CD4-positive, alpha-beta T cell (primary cell): ENCODE measurements around the gene STARD3. TPM values are rescaled to one million over a fixed set of nuclear protein-coding genes. Genes with fewer than 3 reads are reported as not detected.

Source experiments
- ATAC-seq: fragments of 200-7000 bp; cut with Tn5 transposase; one replicate; pipeline ENCODE4 v1.10.0; 2022; ENCODE audit warnings: mild to moderate bottlenecking; ENCODE audit not compliant: poor library complexity
- CTCF ChIA-PET: fragments of 350-600 bp; sonication (Branson Sonifier 250); formaldehyde crosslinking; loops from one replicate; lab custom pipeline; 2021; ENCODE audit warnings: antibody characterized with exemption, inconsistent platforms; lab: Charles Lee
- POLR2A ChIA-PET: fragments of 350-600 bp; sonication (Branson Sonifier 250); formaldehyde crosslinking; loops from one replicate; lab custom pipeline; 2021; ENCODE audit warnings: antibody characterized with exemption, inconsistent platforms; lab: Charles Lee
- DNase-seq, 14 experiments: peaks; one replicate each; pipeline ENCODE4 v3.0.0-alpha.2; 2013 to 2020; ENCODE audit warnings: mixed read lengths in 2 of 14
- H3K27ac ChIP-seq, 2 donors: one replicate each; pipeline versions ENCODE4 v1.5.1 to v1.7.0; 2013; ENCODE audit warnings: low read length in 2 of 2, low read depth in 1 of 2, mild to moderate bottlenecking in 1 of 2
- H3K27me3 ChIP-seq, 2 experiments: 1 replicate in 1 of 2; 2 replicates in 1 of 2; pipeline versions ENCODE4 v1.6.1 to v1.7.0; 2013; ENCODE audit warnings: low read length in 2 of 2, control low read depth in 1 of 2, mild to moderate bottlenecking in 1 of 2, moderate library complexity in 1 of 2; ENCODE audit not compliant: insufficient read depth in 2 of 2, control insufficient read depth in 1 of 2
- H3K36me3 ChIP-seq: one replicate; pipeline ENCODE4 v1.6.1; 2013; ENCODE audit warnings: low read length, control low read depth; ENCODE audit not compliant: insufficient read depth
- H3K4me1 ChIP-seq: one replicate; pipeline ENCODE4 v1.6.1; 2013; ENCODE audit warnings: low read length, control low read depth; ENCODE audit not compliant: insufficient read depth
- H3K4me3 ChIP-seq: one replicate; pipeline ENCODE4 v1.5.1; 2013; ENCODE audit warnings: mild to moderate bottlenecking, low read length, moderate library complexity
- H3K9me3 ChIP-seq, 2 experiments: 1 replicate in 1 of 2; 2 replicates in 1 of 2; pipeline versions ENCODE4 v1.6.1 to v1.7.0; 2013; ENCODE audit warnings: low read length in 2 of 2, mild to moderate bottlenecking in 2 of 2, control low read depth in 1 of 2, moderate library complexity in 1 of 2; ENCODE audit not compliant: control insufficient read depth in 1 of 2, insufficient read depth in 1 of 2
- H3K27ac Mint-ChIP-seq: one replicate; pipeline ENCODE4 v1.8.0; 2020; ENCODE audit warnings: mixed read lengths
- H3K27me3 Mint-ChIP-seq: one replicate; pipeline ENCODE4 v1.8.0; 2021; ENCODE audit warnings: mixed read lengths
- H3K36me3 Mint-ChIP-seq: one replicate; pipeline ENCODE4 v1.8.0; 2021; ENCODE audit warnings: low read depth, mixed read lengths
- H3K4me1 Mint-ChIP-seq: one replicate; pipeline ENCODE4 v1.8.0; 2021; ENCODE audit warnings: low read depth, mixed read lengths
- H3K4me3 Mint-ChIP-seq: one replicate; pipeline ENCODE4 v1.8.0; 2020; ENCODE audit warnings: mild to moderate bottlenecking, mixed read lengths
- H3K9me3 Mint-ChIP-seq: one replicate; pipeline ENCODE4 v1.8.0; 2020; ENCODE audit warnings: mixed read lengths
- CTCF ChIP-seq: fragments of 200-600 bp; IDR thresholded peaks from one replicate; pipeline ENCODE4 v1.8.0; 2022; ENCODE audit warnings: antibody characterized with exemption, mild to moderate bottlenecking
- intact Hi-C, 2 experiments: fragments of 100-400 bp; cut with DNase I in 1 of 2; cut with micrococcal nuclease in 1 of 2; formaldehyde crosslinking; loops; one replicate each; pipeline versions ENCODE4 v1.15.1 to v1.9.0; 2023 to 2025; cut with DNase I, micrococcal nuclease
- total RNA-seq, 174 experiments: library from RNA in 2 of 174; stranded (reverse) in 2 of 174; gene quantifications; one replicate each; pipeline ENCODE4 v1.2.3 and lab custom pipeline; 2021 to 2026

Gene STARD3
- total RNA-seq, 2 experiments from 2014 or later = 96.5 to 99.9 TPM

GRCh38 chr17:39672522-39673334 lies 35.8 kb downstream of the STARD3 start:
- DNase-seq = no peak
- H3K4me3 Mint-ChIP-seq = no peak overlapping the region
- Histone ChIP-seq H3K4me3 (no peak overlapping the region), H3K27me3 (peaks cover 15 to 17% of the 10 kb centered on the region in 2 experiments), H3K27ac (no peak overlapping the region), H3K36me3 (no peaks in the 10 kb centered on the region), H3K9me3 (no peaks in the 10 kb centered on the region), H3K4me1 (peaks cover 51% of the 10 kb centered on the region)
- peaks cover 41% of the 10 kb centered on the region for H3K4me1 Mint-ChIP-seq
- H3K9me3 Mint-ChIP-seq = no peaks in the 10 kb centered on the region
- no peak for ATAC-seq
- H3K36me3 Mint-ChIP-seq = no peaks in the 10 kb centered on the region
- peak; percentile 13 for TF ChIP-seq CTCF
- H3K27ac Mint-ChIP-seq = no peak overlapping the region
- intact Hi-C loops = loop anchor here in 1 of 2 experiments (1.0 kb wide), 1 partner anchor 50 kb away; no protein-coding TSS in a partner anchor
- H3K27me3 Mint-ChIP-seq = peaks cover 17% of the 10 kb centered on the region
- ChIA-PET POLR2A (interaction anchor here (1.3 kb wide), 1 partner anchor 15 kb away, joined by 3 read pairs; the partner anchor contains the start of gene PGAP3), CTCF (interaction anchor here (2.3 kb wide), 1 partner anchor 50 kb away, joined by 19 read pairs; no protein-coding TSS in a partner anchor)

DNA sequence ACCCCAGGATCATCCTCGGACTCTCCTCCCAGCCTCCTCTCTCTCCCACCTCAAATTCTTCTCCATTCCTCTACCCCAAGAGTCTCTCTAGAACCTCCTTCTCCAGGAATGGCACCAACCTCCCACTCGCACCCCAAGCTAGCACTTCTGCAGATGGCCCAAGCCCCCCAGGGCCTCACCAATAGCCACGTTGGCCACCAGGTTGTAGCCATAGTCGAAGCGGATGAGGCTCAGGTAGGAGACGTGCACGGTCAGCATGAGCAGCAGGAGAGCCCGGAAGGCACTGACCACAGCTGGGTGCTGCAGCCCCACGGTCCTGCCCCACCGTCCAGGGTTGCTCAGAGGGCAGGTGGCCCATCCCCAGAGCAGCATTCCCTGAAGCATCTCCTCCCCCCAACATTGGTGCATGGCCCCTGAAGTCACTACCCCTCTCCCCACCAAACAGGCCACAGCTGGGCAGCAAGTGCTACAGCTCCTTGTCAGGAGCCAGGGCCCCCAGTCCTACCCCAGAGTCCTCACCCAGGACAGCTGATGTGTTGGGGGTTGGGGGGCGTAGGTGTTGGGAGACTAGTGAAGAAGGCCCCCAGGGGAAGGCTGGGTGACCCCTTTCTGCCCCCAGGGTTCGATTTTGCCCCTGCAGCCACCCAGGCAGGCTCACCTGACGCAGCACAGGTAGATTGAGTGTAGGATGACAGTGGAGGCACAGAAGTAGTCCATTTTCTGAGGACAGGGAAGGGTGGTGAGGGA lies 36.6 kb downstream of the STARD3 start:
- Mint-ChIP-seq H3K4me1 (peaks cover 46% of the 10 kb centered on the region), H3K9me3 (no peaks in the 10 kb centered on the region), H3K36me3 (no peaks in the 10 kb centered on the region), H3K27ac (no peak overlapping the region), H3K27me3 (peaks cover 14% of the 10 kb centered on the region), H3K4me3 (no peak overlapping the region)
- ATAC-seq (no peak), DNase-seq (no peak)
- intact Hi-C loops = no loop called here
- Histone ChIP-seq H3K27me3 (peaks cover 15 to 17% of the 10 kb centered on the region in 2 experiments), H3K27ac (no peak overlapping the region), H3K4me1 (peaks cover 51% of the 10 kb centered on the region), H3K4me3 (no peak overlapping the region), H3K9me3 (no peaks in the 10 kb centered on the region), H3K36me3 (no peaks in the 10 kb centered on the region)
- CTCF ChIA-PET = no interaction called here
- no peak for TF ChIP-seq CTCF
- POLR2A ChIA-PET = interaction anchor here (1.3 kb wide), 1 partner anchor 14 kb away, joined by 3 read pairs; the partner anchor contains the start of gene PGAP3

- Mint-ChIP-seq H3K9me3 (no peaks in the 10 kb centered on the region), H3K4me1 (peaks cover 49% of the 10 kb centered on the region), H3K27me3 (peaks cover 10% of the 10 kb centered on the region), H3K4me3 (no peak overlapping the region), H3K36me3 (no peaks in the 10 kb centered on the region), H3K27ac (no peak overlapping the region)
- ChIA-PET CTCF (interaction anchor here (1.6 kb wide), 1 partner anchor 56 kb away, joined by 3 read pairs; the partner anchor contains the start of gene MIEN1), POLR2A (no interaction called here)
- DNase-seq = no peak
- H3K36me3 ChIP-seq = no peaks in the 10 kb centered on the region
- H3K27me3 ChIP-seq = peaks cover 10 to 15% of the 10 kb centered on the region in 2 experiments
- peaks cover 52% of the 10 kb centered on the region for H3K4me1 ChIP-seq
- H3K4me3 ChIP-seq = no peak overlapping the region
- intact Hi-C loops = no loop called here
- TF ChIP-seq CTCF = no peak
- no peak for ATAC-seq
- no peaks in the 10 kb centered on the region for H3K9me3 ChIP-seq
- H3K27ac ChIP-seq = no peak overlapping the region
Measured at GRCh38 chr17:39674179-39674578, 37.2 kb downstream of the STARD3 start.
